Kidney epithelial cell (primary cell): ENCODE results near the gene MT1A. TPM values are rescaled to one million over a fixed set of nuclear protein-coding genes. Genes with fewer than 3 reads are reported as not detected.
"Not testable (repeated sequence)": the region's sequence is repeated elsewhere in the genome, so short reads cannot be mapped to it uniquely, and the experiment has no call there.

ENCODE experiments used
- DNase-seq: peaks from one replicate; pipeline ENCODE4 v3.0.0-alpha.2; 2010; ENCODE audit warnings: low read depth
- H3K27me3 ChIP-seq: 2 replicates; pipeline ENCODE4 v1.6.0; 2011; ENCODE audit warnings: low read length; ENCODE audit not compliant: control insufficient read depth, insufficient read depth
- H3K36me3 ChIP-seq: 2 replicates; pipeline ENCODE4 v1.5.1; 2011; ENCODE audit warnings: low read length; ENCODE audit not compliant: control insufficient read depth, insufficient read depth
- H3K4me3 ChIP-seq: 2 replicates; pipeline ENCODE4 v1.5.1; 2011; ENCODE audit warnings: low read depth, mild to moderate bottlenecking, control low read depth, low read length
- total RNA-seq: library from RNA; depleted of rRNA; stranded (reverse); fragments of >200 nt; gene quantifications from 2 replicates; pipeline ENCODE4 v1.2.3, GENCODE V29; 2015
- TF ChIP-seq, protein P1 (sequence below): IDR thresholded peaks from 2 replicates; pipeline ENCODE4 v1.5.1; 2011; ENCODE audit warnings: mild to moderate bottlenecking, moderate library complexity, low read length, control low read depth, inconsistent platforms; ENCODE audit not compliant: insufficient read depth, poor library complexity, severe bottlenecking

MT1A gene
- total RNA-seq, 1 donor from 2014 or later: not detected

DNA sequence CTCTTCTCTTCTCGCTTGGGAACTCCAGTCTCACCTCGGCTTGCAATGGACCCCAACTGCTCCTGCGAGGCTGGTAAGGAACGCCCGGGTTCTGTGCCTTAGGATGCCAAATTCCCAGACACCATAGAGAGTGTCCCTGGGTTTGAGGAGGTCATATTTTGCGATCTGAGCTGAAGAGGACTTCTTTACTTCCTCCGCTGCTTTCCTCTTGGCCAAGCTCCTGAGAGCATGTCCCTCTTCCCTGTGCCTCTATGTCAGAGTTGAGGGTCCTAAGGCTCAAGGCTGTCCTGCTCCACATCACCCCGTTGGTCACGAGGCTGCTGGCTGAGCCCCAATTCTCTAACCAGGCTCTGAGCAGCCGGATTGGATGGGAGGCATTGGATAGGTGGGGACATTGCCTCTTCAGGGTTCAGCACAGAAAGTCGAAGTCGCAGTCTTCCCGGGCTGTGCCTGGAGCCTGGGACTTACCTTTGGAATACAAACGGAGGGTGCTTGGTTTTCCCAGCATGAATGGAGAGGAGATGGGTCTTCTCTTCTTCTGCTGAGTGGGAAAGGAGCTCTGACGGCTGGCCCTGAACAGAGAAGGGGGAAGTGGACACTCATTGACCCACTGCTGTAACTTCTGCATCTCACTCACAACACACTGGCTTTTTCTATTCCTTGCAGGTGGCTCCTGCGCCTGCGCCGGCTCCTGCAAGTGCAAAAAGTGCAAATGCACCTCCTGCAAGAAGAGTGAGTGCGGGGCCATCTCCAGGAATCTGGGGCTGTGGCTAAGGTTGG, 31.6 kb downstream of the MT1A start:
- Histone ChIP-seq H3K36me3 (no peaks in the 10 kb centered on the region), H3K27me3 (peaks cover 43% of the 10 kb centered on the region), H3K4me3 (no peak overlapping the region)
- no peak for DNase-seq
- TF ChIP-seq, protein P1, sequence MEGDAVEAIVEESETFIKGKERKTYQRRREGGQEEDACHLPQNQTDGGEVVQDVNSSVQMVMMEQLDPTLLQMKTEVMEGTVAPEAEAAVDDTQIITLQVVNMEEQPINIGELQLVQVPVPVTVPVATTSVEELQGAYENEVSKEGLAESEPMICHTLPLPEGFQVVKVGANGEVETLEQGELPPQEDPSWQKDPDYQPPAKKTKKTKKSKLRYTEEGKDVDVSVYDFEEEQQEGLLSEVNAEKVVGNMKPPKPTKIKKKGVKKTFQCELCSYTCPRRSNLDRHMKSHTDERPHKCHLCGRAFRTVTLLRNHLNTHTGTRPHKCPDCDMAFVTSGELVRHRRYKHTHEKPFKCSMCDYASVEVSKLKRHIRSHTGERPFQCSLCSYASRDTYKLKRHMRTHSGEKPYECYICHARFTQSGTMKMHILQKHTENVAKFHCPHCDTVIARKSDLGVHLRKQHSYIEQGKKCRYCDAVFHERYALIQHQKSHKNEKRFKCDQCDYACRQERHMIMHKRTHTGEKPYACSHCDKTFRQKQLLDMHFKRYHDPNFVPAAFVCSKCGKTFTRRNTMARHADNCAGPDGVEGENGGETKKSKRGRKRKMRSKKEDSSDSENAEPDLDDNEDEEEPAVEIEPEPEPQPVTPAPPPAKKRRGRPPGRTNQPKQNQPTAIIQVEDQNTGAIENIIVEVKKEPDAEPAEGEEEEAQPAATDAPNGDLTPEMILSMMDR: no peak

DNA sequence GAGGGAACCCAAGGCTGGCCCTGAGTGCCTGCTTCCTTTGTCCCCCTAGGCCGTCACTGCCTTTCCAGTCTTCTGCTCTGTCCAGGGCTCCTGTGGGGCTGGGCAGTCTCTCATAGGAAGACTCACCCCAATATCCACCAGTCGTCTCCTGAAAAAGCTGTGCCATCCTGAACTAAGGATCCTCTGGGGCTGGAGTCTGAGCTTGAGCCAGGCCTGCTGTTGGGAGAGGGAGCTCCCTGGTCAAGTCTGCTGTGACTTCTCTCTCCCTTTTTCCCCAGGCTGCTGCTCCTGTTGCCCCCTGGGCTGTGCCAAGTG, 32.1 kb downstream of the MT1A start:
- TF ChIP-seq, protein P1: no peak
- DNase-seq: no peak
- H3K4me3 ChIP-seq: no peak overlapping the region
- peaks cover 45% of the 10 kb centered on the region for H3K27me3 ChIP-seq
- H3K36me3 ChIP-seq: no peaks in the 10 kb centered on the region

DNA sequence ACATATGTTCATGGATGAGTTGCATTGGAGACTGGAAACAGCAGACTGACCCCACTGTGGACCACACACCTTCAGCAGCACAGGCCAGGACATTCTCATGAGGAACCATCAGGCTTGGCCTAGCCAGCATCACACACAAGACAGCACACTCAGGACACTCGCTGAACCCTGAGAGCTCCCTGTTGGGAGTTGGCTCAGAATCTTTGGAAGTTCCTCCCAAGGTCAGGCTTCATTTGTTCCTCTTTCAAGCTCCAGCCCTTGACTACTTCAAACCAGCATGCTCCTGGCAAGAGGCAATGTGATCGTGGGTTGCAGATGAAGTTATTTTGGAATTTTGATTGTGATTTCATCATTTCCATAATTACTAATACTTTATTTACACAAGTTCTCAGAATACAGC, 33.2 kb downstream of the MT1A start:
- not testable (repeated sequence) for DNase-seq, H3K4me3 ChIP-seq, H3K36me3 ChIP-seq
- peaks cover 50% of the 10 kb centered on the region for H3K27me3 ChIP-seq

DNA sequence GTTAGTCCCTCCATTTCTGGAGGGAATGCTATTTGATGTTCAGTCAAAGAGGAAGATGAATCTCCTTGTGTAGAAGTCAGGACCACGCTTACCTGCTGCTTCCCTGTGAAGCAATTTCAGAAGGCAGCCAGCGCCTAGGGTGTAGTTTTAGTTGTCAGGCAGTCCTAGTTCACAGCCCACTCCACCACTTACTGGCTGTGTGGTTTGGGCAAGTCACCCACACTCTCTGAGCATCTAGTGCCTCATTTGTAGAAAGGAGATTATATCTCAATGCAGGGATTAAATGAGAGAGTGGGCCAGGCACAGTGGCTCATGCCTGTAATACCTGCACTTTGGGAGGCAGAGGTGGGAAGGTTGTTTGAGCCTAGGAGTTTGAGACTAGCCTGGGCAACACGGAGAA, 33.7 kb downstream of the MT1A start:
- H3K36me3 ChIP-seq, H3K4me3 ChIP-seq, DNase-seq: not testable (repeated sequence)
- H3K27me3 ChIP-seq: peaks cover 50% of the 10 kb centered on the region

DNA sequence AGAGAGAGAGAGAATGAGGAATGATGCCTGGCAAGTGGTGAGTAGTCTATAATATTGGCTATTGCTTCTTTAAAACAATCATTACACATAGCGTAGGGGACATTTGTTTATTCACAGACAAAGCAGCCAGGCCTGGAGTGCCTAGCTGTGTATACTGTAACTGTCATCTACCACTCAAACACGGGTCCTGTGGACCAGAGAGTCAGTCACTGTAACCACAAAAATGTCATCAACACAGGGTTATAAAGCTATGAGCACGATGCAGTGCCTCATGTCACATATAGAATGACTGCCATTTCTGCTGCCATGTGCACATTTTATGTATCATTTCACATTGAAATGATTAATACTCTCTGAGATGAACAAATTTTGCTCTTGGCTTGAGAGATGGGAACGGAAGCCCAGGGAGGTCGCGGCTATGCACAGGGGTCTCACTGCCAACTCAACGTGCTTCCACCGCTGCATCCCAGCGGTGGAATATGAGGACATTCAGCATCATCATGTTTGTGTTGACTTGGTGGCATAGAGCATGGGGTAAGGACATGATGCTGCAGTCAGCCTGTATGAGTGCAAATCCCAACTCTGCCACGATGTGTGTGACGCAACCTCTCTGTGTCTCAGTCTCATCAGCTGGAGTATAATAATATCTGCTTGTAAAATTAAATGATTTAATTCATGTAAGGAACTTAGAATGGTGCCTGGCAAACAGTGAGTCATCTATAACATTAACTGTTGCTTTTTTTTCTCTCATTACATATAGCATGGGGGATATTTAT, 34.5 kb downstream of the MT1A start:
- no peak for DNase-seq
- Histone ChIP-seq H3K4me3 (no peak overlapping the region), H3K36me3 (no peaks in the 10 kb centered on the region), H3K27me3 (peaks cover 42% of the 10 kb centered on the region)
- TF ChIP-seq, protein P1: no peak

DNA sequence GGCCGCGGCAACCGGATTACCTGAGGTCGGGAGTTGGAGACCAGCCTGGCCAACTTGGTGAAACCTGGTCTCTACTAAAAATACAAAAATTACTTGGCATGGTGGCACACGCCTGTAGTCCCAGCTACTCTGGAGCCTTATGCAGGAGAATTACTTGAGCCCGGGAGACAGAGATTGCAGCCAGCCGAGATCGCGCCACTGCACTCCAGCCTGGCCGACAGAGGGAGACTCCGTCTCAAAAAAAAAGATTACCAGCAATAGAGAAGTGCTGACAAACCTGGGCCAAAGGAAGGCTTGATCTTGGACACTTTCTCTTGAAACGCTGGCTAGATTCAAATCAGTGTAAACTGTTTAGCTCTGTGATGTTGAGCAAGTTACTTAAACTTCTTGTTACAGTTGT, 35.5 kb downstream of the MT1A start:
- peaks cover 32% of the 10 kb centered on the region for H3K27me3 ChIP-seq
- TF ChIP-seq, protein P1: peak; percentile 69
- DNase-seq: no peak
- no peaks in the 10 kb centered on the region for H3K36me3 ChIP-seq
- no peak overlapping the region for H3K4me3 ChIP-seq

DNA sequence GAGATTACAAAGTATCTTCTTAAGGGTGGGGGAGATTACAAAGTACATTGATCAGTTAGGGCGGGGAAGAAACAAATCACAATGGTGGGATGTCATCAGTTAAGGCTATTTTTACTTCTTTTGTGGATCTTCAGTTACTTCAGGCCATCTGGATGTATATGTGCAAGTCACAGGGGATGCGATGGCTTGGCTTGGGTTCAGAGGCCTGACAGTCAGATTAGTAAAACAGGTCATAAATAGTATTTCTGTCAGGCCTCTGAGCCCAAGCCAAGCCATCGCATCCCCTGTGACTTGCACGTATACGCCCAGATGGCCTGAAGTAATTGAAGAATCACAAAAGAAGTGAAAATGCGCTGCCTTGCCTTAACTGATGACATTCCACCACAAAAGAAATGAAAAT, 36.1 kb downstream of the MT1A start:
- not testable (repeated sequence) for H3K4me3 ChIP-seq, DNase-seq, H3K36me3 ChIP-seq
- peaks cover 26% of the 10 kb centered on the region for H3K27me3 ChIP-seq
